GM21786 (cell line): ENCODE measurements around the gene WDR27.
"Not testable (repeated sequence)": the region's sequence is repeated elsewhere in the genome, so short reads cannot be mapped to it uniquely, and the experiment has no call there.

Source experiments
- ATAC-seq: cut with Tn5 transposase; IDR thresholded peaks from one replicate; pipeline ENCODE4 v1.9.1; 2021; ENCODE audit not compliant: unreplicated experiment

Gene WDR27

DNA sequence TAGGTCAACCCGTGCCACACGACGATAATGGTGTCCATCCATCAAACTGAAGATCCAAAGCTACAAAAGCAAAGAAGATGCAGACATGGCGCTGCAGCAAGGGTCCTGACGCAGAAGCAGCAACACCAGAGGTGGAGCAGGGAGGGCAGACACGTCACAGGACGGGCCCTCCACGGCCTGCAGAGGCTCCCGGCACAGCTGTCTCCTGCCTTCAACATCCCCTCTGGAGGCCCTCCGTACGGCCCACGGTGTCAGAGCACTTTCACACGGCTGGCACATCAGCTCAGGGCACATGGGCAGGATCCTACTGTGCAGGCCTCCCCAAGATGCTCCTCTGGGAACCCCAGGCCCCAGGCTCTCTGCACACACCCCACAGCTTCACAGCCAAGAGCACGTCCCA is 37.6 kb downstream of the WDR27 start:
- ATAC-seq = no peak

DNA sequence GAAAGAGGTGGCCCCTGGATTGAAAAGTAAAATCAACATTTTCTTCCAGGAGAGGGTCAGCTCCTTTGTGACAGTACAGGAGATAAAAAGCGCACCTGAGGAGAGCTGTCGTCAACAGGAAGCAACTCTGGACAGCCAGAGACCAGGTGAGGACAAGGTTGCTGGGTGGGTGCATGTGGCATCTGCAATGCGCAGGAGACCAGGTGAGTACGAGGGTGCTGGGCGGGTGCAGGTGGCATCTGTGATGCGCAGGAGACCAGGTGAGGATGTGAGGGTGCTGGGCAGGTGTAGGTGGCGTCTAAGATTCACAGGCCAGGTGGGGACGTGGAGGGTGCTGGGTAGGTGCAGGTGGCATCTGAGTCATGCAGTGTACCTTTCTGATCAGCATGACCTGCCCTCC is 38.4 kb downstream of the WDR27 start:
- ATAC-seq = no peak

DNA sequence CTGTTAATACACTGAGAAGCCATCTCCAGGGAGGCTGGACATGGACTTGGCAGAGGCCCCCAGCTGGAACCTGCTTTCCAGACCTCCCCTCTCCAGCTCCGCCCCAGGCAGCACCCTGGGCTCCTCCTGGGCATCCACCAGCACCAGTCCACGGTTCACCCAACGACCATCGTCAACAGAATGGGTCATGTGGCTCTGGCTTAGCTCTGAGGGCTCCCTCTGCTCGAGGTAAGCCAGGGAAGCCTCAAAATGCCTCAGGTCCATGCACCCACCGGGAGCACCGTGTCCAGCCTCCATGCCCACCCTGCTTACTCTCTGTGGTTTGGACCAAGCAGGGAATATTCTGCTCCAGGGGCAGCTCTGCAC is 40.5 kb downstream of the WDR27 start:
- no peak for ATAC-seq

DNA sequence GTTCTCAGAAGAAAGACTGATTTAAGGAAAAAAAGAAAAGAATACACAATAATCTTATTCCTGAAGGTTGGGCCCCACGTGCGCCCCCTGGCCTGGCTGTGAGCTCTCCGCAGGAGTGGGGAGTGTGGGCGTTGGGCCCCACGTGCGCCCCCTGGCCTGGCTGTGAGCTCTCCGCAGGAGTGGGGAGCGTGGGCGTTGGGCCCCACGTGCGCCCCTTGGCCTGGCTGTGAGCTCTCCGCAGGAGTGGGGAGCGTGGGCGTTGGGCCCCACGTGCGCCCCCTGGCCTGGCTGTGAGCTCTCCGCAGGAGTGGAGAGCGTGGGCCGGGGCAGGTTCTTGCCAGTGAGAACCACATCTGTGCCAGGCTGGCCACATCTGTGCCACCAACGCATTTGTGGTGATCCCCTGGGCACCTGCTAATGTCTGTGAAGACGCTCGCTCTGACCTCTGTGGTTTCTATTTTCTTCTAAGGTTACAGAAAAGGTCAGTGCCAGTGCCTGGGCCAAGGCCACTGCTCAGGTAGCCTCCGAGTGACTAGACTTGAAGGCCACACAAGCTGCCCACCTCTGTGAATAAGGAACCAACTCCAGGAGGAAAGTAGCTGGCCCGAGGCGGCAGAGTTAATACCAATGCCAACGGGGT is 41.0 kb downstream of the WDR27 start:
- no peak for ATAC-seq

DNA sequence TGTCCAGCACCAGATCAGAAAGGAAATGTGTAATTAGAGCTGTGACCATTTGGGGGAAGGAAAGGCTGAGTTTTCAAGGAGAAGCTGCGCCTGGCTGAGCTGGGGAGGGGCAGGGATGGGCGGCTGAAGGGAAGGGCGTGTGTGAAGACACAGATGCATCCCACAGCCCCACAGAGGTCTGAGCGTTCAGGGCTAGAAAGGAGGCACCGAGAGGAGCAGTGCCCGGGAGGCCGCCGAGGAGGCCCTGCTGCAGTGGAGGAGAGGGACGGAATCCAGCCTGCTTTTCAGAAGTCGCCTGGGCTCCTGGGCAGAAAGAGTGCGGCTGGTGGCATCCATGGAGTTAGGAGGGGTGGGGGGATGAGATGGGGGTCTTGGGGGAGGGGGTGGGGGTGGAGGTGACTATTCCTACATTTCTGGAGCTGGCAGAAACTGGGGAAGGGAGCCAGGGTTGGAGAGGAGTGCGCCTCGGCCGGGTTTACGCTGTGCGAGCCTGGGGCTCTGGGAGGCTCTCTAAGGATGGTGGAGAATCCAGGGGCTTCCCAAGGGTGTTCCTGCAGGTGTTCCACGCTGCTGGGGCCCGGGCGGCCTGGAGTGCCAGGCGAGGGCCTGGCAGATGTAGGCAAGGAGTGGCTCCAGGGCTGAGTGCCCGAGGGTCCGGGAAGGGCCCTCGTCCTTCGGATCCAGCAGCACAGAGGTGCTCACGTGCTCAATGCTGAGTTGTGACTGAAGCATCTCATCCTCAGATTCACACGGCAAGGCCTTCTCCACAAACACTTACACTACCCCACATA is 41.8 kb downstream of the WDR27 start:
- ATAC-seq = no peak

DNA sequence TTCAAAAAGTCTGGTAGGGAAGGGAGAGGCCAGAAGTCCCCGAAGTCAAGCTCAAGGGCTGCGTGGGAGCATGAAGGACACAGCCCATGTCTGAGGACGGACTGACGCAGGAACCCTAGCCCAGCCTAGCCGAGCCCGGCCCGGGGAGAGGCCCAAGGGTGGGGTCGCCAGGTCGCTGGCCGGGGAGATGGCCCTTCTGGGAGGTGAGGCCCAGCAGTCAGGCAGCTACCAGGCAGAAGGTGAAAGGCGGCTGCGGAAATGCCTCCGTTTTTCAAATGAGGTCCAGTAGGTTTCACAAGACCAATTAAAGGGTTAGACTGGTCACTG is 44.6 kb downstream of the WDR27 start:
- no peak for ATAC-seq

DNA sequence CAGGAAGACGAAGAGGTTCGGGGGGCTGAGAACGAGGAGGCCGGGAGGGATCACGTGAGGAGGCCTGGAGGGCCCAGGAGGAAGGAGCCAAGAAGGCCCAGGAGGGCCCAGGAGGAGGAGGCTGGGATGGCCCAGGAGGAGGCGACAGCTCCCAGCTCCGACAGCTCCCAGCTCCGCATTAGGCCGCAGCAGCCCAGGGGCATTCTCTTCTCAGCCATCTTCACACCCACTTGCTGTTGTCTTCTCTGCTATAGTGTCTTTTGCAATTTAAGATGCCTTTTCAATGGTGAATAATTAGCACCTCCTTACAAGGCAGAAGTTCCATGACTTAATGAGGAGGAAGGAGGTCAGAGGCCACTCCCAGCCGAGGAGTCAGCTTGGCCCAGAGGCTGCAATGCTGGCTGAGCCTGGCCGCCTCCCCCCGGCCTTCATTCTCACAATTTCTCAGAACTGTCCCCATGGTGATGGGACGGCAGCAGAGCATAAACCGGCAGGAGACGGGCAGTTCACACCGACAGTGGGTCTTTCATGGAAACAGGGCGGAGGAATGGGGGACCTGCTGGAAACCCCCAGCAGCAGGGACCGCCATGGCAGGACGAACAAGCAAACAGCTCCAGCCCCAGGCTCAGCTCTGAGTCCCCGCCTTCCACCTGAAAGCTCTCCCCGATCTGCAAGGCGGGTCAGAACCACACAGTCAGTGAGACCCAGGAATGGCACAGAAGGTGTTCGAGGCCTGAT is 45.1 kb downstream of the WDR27 start:
- no peak for ATAC-seq

DNA sequence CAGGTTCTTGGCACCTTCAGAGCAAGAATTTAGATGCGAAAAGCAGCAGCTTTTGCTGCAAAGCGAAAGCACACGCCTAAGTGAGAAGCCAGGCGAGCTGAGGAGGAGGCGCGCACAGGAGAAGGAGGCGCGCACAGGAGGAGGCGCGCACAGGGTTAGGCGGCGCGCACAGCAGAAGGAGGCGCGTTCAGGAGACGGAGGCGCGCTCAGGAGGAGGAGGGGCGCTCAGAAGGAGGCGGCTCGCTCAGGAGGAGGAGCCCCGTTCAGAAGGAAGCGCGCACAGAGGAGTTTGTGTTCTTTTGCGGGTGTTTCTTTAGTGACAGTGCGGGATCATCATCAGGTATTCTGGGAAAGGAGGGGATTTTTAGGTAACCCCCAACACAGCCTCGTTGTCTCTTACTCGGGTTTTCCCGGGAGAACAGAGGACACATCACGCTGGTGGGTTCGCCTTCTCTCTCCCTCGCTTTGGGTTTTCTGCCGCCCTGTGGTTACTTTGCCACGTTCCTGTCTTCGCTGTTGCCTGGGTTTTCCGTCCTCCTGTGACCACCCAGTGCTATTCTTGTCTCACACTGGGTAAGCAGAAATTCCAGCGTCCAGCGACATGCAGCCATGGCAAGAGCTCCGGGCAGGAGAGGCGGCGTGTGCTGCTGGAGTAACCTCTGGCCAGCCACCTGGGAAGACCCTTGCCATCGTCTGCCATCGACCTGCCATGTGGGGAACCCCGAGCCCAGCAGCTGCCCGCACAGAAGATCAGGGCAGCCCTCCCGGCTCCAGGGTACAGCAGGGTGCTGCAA is 47.0 kb downstream of the WDR27 start:
- ATAC-seq = no peak

DNA sequence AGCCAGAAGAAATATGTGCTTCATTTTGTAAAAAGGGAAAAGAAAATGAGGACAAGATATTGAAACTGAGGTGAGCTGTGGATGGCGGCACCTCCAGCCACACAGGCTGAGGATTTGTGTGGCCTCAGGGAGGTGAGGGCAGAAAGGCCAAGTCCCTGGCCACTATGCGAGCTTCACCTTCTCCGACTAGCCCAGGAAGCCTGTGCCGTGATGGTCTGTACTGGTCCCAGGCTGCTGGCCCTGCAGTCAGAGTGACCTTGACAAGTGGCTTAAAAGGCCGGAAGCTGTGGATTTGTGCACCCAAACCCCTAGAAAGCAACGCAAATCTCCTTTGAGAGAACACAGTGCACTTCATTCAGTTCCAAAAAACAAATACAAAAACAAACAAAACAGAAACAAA is 48.1 kb downstream of the WDR27 start:
- ATAC-seq = no peak

DNA sequence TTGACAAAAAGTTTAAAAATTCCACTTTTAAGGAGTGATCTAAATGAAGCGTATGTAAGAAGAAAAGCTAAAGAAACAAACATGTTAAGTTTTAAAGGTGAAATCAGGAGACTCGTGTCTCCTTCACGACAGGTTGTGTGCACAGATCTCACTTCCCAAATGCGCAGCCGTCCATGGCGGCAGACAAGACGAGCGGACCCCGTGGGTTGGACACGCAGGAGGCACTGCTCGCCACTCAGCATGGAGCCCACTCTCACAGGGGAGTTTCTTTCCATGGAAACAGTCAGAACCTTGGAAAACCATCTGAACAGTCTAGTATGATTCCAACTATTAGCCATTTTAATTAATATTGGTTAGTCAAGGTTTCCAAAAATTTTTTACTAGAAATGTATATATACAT is 48.9 kb downstream of the WDR27 start:
- no peak for ATAC-seq

DNA sequence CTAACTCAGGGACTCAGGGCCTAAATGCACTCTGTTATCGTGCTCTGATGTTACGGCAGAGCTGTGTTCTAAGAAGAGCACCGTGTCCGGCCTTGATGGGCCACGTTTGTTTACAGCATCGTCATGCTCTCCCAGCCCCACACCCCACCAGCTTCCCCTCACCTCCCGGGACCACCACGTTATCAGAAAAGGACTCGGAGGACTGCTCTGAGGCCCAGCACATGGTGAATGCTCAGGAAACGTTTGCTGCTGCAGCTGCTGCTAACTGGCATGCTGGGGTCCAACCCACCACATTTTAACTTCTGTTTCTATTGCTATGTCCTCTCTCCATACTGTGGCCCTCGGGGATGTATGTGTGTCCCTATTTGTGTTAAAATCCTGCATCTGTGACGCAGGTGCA is 50.3 kb downstream of the WDR27 start:
- ATAC-seq = no peak

DNA sequence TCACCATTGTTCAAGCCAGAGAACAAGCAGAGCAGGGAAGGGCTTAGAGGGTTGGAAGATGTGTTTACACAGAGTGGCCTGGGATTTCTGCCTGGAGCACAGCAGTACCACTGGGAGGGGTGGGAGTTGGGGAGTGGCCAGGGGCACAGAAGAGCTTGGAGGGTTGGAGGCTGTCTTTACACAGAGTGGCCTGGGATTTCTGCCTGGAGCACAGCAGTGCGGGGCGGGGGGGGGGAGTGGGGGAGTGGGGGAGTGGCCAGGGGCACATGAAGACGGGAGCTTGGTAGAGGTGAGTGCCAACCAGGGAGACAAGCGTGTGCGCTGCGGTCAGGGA is 50.9 kb downstream of the WDR27 start:
- ATAC-seq = no peak

DNA sequence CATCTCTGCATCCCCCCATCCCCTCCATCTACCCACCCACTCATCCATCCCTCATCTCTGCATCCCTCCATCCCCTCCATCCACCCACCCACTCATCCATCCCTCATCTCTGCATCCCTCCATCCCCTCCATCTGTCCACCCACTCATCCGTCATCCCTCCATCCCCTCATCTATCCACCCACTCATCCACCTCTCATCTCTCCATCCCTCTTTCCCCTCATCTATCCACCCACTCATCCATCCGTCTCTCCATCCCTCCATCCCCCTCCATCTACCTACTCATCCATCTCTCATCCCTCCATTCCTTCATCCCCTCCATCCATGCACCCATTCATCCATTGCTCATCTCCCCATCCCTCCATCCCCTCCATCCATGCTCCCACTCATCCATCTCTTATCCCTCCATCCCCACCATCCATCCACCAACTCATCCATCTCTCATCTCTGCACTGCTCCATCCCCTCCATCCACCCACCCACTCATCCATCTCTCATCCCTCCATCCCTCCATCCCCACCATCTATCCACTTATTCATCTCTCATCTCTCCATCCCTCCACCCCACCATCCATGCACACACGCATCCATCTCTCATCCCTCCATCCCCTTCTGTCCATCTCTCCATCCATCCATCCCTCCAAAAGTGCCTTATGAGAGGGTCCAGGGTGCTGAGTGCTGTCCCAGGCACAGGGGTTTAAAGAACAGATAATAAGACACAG is 51.4 kb downstream of the WDR27 start:
- no peak for ATAC-seq

DNA sequence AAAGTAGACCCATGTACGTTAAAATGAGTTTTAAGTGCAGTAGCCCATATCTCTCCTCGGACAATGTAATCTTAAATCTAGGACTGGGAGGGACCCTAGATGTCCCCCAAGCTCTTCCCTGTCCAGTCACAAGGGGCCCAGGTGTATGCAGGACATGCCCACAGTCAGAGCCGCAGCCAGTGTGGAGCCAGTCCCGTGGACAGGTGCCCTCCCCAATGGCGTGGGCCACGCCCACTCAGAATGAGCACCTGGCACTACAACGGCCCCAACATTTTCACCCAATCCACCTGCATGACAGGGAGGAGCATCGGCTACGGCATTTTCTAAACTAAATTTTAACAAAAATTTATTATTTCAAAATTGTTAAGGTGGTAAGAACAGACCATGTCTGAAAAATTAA is 53.2 kb downstream of the WDR27 start:
- ATAC-seq = no peak

DNA sequence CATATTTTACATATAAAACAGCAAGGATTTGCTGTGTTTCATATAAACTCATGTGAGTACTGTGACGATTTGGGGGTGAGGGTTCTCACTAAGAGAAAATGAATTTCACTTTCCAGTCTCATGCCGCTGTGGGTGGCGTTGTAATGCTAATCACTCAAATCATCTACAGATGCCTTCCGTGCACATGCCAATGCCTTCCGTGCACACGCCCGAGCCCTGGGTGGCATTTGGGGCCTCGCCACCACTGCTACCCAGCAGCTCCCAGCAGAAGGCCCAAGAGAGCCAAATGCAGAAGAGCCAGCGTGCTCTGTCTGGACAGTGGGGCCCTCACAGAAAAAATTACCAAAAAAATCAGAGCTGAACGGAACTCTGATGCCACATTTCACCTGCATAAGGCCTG is 53.7 kb downstream of the WDR27 start:
- ATAC-seq = no peak

DNA sequence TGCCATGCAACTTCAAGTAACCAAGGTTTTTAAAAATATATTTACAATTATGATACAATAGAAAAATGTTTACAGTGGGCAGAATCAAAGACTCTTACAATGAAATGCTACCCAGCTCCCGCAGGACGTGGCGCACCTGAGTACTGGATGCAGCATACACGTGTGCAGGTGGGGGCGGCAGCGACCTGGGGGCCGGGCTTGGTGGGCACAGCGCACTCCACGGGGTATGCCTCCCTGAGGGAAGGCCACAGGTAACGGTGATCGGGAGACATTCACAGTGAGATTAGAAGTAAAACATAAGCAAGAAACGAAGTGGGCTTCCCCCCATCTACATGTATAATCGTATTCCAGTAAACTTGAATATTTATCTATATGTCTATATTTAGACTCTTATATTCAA is 54.2 kb downstream of the WDR27 start:
- ATAC-seq = no peak

DNA sequence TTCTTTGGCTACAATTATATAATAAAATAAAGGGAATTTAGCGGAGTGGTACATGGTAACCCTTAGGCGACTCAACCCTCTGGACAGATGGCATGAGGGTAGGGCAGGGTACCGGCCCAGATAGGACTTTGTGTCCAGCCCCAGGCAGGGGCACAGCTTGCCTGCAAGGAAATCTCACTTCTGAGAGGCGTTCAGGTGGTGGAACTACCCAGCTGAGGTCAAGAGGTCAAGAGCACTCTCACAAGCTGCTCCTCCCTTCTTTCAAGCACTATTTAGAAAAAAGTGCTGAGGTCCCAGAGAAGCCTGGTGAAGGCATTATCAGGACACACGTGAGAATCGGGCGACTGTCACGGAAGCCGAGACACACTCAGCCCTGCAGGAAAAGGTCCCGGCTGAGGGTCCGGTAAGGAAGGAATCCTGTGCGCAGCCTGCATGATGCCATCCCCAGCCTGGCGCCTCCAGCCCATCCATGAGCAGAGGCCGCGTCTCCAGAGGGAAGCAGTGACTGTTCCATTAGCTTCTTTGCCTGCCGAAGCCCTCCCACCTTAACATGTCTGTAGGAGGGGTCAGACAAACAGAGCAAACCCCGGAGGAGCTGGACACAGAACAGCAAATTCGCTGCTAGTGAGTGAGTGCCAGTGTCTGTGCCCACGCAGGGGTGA is 54.8 kb downstream of the WDR27 start:
- no peak for ATAC-seq

DNA sequence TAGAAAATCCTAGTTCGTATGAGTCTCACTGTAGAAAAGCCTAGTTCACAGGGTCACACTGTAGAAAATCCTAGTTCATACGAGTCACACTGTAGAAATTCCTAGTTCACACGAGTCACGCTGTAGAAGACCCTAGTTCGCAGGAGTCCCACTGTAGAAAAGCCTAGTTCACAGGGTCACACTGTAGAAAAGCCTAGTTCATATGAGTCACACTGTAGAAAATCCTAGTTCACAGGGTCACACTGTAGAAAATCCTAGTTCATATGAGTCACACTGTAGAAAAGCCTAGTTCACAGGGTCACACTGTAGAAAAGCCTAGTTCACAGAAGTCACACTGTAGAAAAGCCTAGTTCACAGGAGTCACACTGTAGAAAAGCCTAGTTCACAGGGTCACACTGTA is 56.4 kb downstream of the WDR27 start:
- not testable (repeated sequence) for ATAC-seq

DNA sequence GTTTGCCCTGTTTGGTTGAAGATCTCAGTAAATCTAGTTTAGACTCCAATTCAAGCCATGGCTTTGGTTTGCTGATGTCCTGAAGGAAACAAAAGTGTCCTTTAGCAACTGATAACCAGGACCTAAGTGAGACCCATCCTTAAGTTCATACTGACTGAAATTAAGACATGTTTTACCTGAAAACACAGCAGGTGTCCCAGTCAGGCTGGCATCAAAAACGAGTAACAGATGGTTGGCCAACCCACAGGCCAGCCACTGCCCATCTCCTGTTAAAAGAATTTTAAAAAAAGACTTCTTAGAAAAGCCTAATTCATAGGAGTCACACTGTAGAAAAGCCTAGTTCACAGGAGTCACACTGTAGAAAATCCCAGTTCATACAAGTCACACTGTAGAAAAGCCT is 58.3 kb downstream of the WDR27 start:
- ATAC-seq = no peak

DNA sequence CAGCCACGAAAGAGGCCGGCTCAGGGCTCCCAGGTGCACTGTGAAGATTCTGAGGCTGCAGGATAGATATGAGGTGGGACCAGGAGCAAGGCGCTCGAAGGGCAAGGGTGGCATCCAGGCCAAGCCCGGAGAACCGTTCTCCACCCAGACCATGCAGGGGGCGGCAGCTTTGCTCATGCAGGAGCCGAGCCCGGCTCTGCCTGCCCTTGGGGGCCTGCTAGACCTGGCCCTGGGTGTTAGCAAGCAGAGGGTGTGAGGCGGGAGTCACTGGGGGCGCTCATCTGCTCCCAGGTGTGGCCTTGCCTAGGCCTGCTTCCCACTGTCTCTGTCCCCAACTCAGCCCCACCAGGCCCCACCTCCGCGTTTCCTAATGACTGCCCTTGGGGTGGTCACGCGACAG is 59.4 kb downstream of the WDR27 start:
- no peak for ATAC-seq
